HEK293 (cell line): ENCODE results near the gene KRTAP25-1.

Source experiments
- CTCF ChIA-PET: fragments of 350-600 bp; formaldehyde crosslinking; extraction: SDS; loops from one replicate; lab custom pipeline; 2021; ENCODE audit warnings: antibody characterized with exemption; lab: Yijun Ruan, JAX
- POLR2A ChIA-PET: fragments of 300-600 bp; formaldehyde crosslinking; extraction: SDS; loops from one replicate; lab custom pipeline; 2020; ENCODE audit warnings: antibody characterized with exemption, inconsistent platforms; lab: Yijun Ruan, JAX
- H3K27ac ChIP-seq: fragments of 200-500 bp; sonication (Bioruptor generic); 2 replicates; pipeline ENCODE4 v1.5.1; 2014; ENCODE audit warnings: low read depth, low read length, control low read depth, inconsistent platforms; ENCODE audit errors: extremely low read depth
- H3K36me3 ChIP-seq, 2 experiments: fragments of 200-500 bp in 1 of 2; sonication (Bioruptor generic) in 1 of 2; 1 replicate in 1 of 2; 2 replicates in 1 of 2; pipeline ENCODE4 v1.5.1; 2014 to 2017; ENCODE audit warnings: inconsistent platforms in 2 of 2, low read length in 2 of 2; ENCODE audit not compliant: control insufficient read depth in 2 of 2, insufficient read depth in 1 of 2
- H3K4me1 ChIP-seq: fragments of 200-500 bp; sonication (Bioruptor generic); 2 replicates; pipeline ENCODE4 v1.5.1; 2014; ENCODE audit warnings: mild to moderate bottlenecking, low read length, inconsistent platforms; ENCODE audit not compliant: control insufficient read depth, insufficient read depth
- H3K4me3 ChIP-seq: 2 replicates; pipeline ENCODE4 v1.5.1; 2011; ENCODE audit warnings: low read depth, mild to moderate bottlenecking, control low read depth, low read length, moderate library complexity
- H3K9me3 ChIP-seq: fragments of 200-500 bp; sonication (Bioruptor generic); 2 replicates; pipeline ENCODE4 v1.5.1; 2014; ENCODE audit warnings: low read depth, low read length, inconsistent platforms; ENCODE audit not compliant: control insufficient read depth, insufficient read depth
- GLI4 ChIP-seq: fragments of 450-650 bp; formaldehyde crosslinking; IDR thresholded peaks from 2 replicates; pipeline ENCODE4 v1.5.1; 2016; ENCODE audit warnings: missing biosample characterization, missing genetic modification characterization
- HOXA7 ChIP-seq: sonication (generic); formaldehyde crosslinking; IDR thresholded peaks from 2 replicates; pipeline ENCODE4 v1.8.1; 2022; ENCODE audit warnings: missing genetic modification reagents, borderline replicate concordance
- PRDM1 ChIP-seq: fragments of 450-650 bp; formaldehyde crosslinking; IDR thresholded peaks from 2 replicates; pipeline ENCODE4; 2016; ENCODE audit warnings: missing biosample characterization, missing genetic modification characterization
- ZNF121 ChIP-seq: fragments of 450-650 bp; formaldehyde crosslinking; IDR thresholded peaks from 2 replicates; pipeline ENCODE4 v1.5.1; 2016; ENCODE audit warnings: missing biosample characterization, missing genetic modification characterization
- ZNF146 ChIP-seq: fragments of 450-650 bp; formaldehyde crosslinking; IDR thresholded peaks from 2 replicates; pipeline ENCODE4 v1.5.1; 2016; ENCODE audit warnings: missing biosample characterization, missing genetic modification characterization
- ZNF211 ChIP-seq: fragments of 450-650 bp; formaldehyde crosslinking; IDR thresholded peaks from 2 replicates; pipeline ENCODE4 v1.5.1; 2016; ENCODE audit warnings: low read depth, missing biosample characterization, missing genetic modification characterization
- ZNF302 ChIP-seq: fragments of 450-650 bp; formaldehyde crosslinking; IDR thresholded peaks from 2 replicates; pipeline ENCODE4 v1.5.1; 2016; ENCODE audit warnings: missing biosample characterization, missing genetic modification characterization, low read depth
- ZNF335 ChIP-seq: fragments of 450-650 bp; formaldehyde crosslinking; conservative IDR thresholded peaks from 2 replicates; pipeline ENCODE4 v1.5.1; 2016; ENCODE audit warnings: missing biosample characterization, missing genetic modification characterization
- ZNF521 ChIP-seq: fragments of 450-650 bp; formaldehyde crosslinking; IDR thresholded peaks from 2 replicates; pipeline ENCODE4 v1.5.1; 2017; ENCODE audit warnings: missing biosample characterization, mild to moderate bottlenecking, missing genetic modification characterization
- ZNF561 ChIP-seq: fragments of 450-650 bp; IDR thresholded peaks from 2 replicates; pipeline ENCODE4 v1.5.1; 2018; ENCODE audit warnings: missing biosample characterization, missing genetic modification characterization, borderline replicate concordance
- ZNF596 ChIP-seq: fragments of 450-650 bp; IDR thresholded peaks from 2 replicates; pipeline ENCODE4 v1.5.0; 2018; ENCODE audit warnings: missing biosample characterization, mild to moderate bottlenecking, missing genetic modification characterization, moderate library complexity
- ZNF621 ChIP-seq: fragments of 450-650 bp; formaldehyde crosslinking; IDR thresholded peaks from 2 replicates; pipeline ENCODE4 v1.5.1; 2017; ENCODE audit warnings: missing biosample characterization, missing genetic modification characterization
- ZNF623 ChIP-seq: fragments of 450-650 bp; formaldehyde crosslinking; IDR thresholded peaks from 2 replicates; pipeline ENCODE4 v1.5.1; 2016; ENCODE audit warnings: missing biosample characterization, missing genetic modification characterization
- ZNF658 ChIP-seq: fragments of 450-650 bp; formaldehyde crosslinking; IDR thresholded peaks from 2 replicates; pipeline ENCODE4; 2016; ENCODE audit warnings: missing biosample characterization, missing genetic modification characterization
- ZNF707 ChIP-seq: fragments of 450-650 bp; formaldehyde crosslinking; IDR thresholded peaks from 2 replicates; pipeline ENCODE4 v1.5.1; 2016; ENCODE audit warnings: missing biosample characterization, missing genetic modification characterization
- ZNF830 ChIP-seq: fragments of 450-650 bp; IDR thresholded peaks from 2 replicates; pipeline ENCODE4 v1.5.0; 2018; ENCODE audit warnings: missing biosample characterization, missing genetic modification characterization, low read depth, mild to moderate bottlenecking, moderate library complexity
- ZSCAN30 ChIP-seq: fragments of 450-650 bp; IDR thresholded peaks from 2 replicates; pipeline ENCODE4 v1.5.1; 2018; ENCODE audit warnings: missing biosample characterization, mild to moderate bottlenecking, missing genetic modification characterization, moderate library complexity
- TF ChIP-seq, protein P1 (sequence below): fragments of 450-650 bp; IDR thresholded peaks from 2 replicates; pipeline ENCODE4 v1.5.1; 2018; ENCODE audit warnings: missing biosample characterization, mild to moderate bottlenecking, missing genetic modification characterization
- TF ChIP-seq, protein P2 (sequence below): fragments of 450-650 bp; formaldehyde crosslinking; IDR thresholded peaks from 2 replicates; pipeline ENCODE4 v1.5.1; 2016; ENCODE audit warnings: missing biosample characterization, missing genetic modification characterization
- TF ChIP-seq, protein P3 (sequence below): fragments of 450-650 bp; formaldehyde crosslinking; IDR thresholded peaks from 2 replicates; pipeline ENCODE4 v1.5.1; 2017; ENCODE audit warnings: missing biosample characterization, missing genetic modification characterization
- TF ChIP-seq, protein P4 (sequence below): fragments of 450-650 bp; formaldehyde crosslinking; IDR thresholded peaks from 2 replicates; pipeline ENCODE4 v1.5.1; 2017; ENCODE audit warnings: missing biosample characterization, missing genetic modification characterization

The KRTAP25-1 gene

DNA sequence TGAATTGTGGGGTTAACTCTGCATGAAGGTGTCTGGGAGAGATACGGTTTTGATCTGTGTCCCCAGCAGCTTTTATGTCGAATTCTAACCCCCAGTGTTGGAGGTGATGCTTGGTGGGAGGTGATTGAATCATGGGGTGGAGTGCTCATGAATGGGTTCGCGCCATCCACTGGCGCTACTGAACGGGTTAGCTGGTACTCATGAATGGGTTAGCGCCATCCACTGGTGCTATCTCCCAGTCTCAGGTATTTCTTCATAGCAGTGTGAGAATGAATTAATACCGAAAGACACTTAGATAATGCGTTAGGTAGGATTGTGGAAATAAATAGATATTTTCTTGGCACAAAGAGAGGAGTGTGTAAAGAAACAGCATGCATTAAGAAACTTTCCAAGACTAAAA is 40.5 kb downstream of the KRTAP25-1 start:
- ChIA-PET CTCF (no interaction called here), POLR2A (no interaction called here)
- Histone ChIP-seq H3K36me3 (no peaks in the 10 kb centered on the region), H3K4me3 (no peak overlapping the region), H3K9me3 (no peaks in the 10 kb centered on the region), H3K27ac (no peak overlapping the region), H3K4me1 (no peaks in the 10 kb centered on the region)
- TF ChIP-seq ZNF521 (tag by site-specific recombination) (no peak), ZNF658 (tag by site-specific recombination) (no peak), ZNF146 (no peak)
- TF ChIP-seq, protein P1, sequence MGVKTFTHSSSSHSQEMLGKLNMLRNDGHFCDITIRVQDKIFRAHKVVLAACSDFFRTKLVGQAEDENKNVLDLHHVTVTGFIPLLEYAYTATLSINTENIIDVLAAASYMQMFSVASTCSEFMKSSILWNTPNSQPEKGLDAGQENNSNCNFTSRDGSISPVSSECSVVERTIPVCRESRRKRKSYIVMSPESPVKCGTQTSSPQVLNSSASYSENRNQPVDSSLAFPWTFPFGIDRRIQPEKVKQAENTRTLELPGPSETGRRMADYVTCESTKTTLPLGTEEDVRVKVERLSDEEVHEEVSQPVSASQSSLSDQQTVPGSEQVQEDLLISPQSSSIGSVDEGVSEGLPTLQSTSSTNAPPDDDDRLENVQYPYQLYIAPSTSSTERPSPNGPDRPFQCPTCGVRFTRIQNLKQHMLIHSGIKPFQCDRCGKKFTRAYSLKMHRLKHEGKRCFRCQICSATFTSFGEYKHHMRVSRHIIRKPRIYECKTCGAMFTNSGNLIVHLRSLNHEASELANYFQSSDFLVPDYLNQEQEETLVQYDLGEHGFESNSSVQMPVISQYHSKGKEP (tag by site-specific recombination), result no peak

DNA sequence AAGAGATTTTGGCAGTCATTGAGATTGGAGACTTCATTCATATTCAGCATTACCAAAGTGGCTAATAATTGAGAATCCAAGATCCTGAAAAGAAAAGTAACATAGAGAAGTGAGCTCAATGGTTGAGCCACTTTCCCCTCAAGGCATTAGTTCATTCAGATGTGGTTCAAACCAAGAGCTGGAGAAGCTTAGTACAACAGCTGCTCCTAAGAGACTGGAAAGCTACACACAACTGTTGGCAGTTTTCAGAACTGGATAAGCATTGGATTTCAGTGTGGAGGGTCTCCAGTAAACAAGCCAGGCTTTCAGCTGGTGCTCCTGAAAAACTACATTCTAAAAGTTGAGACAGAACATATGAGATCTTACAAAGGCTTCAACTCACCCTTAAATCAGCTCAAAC is 44.3 kb downstream of the KRTAP25-1 start:
- no peaks in the 10 kb centered on the region for H3K4me1 ChIP-seq
- H3K36me3 ChIP-seq, result no peaks in the 10 kb centered on the region
- ChIA-PET POLR2A (no interaction called here), CTCF (interaction anchor here (0.6 to 2.1 kb wide), 4 partner anchors 50 to 603 kb away, joined by 3 to 9 read pairs (median 3); no protein-coding TSS in a partner anchor)
- TF ChIP-seq, protein P2, sequence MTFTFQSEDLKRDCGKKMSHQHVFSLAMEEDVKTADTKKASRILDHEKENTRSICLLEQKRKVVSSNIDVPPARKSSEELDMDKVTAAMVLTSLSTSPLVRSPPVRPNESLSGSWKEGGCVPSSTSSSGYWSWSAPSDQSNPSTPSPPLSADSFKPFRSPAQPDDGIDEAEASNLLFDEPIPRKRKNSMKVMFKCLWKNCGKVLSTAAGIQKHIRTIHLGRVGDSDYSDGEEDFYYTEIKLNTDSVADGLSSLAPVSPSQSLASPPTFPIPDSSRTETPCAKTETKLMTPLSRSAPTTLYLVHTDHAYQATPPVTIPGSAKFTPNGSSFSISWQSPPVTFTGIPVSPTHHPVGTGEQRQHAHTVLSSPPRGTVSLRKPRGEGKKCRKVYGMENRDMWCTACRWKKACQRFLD (tag by site-specific recombination), result no peak
- no peak for TF ChIP-seq PRDM1 (tag by site-specific recombination)
- TF ChIP-seq ZNF707 (tag by site-specific recombination), result no peak
- no peak for TF ChIP-seq GLI4 (tag by site-specific recombination)
- H3K27ac ChIP-seq, result no peak overlapping the region
- no peaks in the 10 kb centered on the region for H3K9me3 ChIP-seq
- no peak overlapping the region for H3K4me3 ChIP-seq

DNA sequence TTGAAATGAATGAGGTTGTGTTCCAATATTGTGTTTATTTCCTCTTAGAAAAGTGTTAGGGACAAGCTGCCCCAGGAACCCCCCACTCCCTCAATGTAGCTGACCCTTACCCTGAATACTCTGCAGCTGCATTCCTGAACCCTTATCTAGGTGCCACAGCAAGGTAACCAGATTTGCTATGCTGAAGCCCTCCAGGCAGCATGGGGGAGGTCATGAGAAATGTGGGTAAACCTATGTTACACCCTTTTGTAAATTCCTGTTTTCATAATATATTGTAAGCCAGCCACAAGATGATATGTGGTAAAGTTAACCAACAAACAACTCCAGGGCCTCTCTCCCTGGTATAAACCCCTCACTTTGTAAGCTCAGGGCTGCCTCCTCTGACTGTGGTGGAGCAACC is 45.6 kb downstream of the KRTAP25-1 start:
- POLR2A ChIA-PET, result no interaction called here
- CTCF ChIA-PET, result interaction anchor here (0.5 to 2.1 kb wide), 3 partner anchors 13 to 49 kb away, joined by 3 to 9 read pairs (median 3); no protein-coding TSS in a partner anchor
- Histone ChIP-seq H3K9me3 (no peaks in the 10 kb centered on the region), H3K27ac (no peak overlapping the region), H3K4me1 (no peaks in the 10 kb centered on the region), H3K36me3 (no peaks in the 10 kb centered on the region), H3K4me3 (no peak overlapping the region)
- TF ChIP-seq ZNF830 (tag by site-specific recombination) (no peak), ZNF302 (tag by site-specific recombination) (no peak), ZSCAN30 (no peak), ZNF621 (tag by site-specific recombination) (no peak), ZNF623 (tag by site-specific recombination) (no peak), ZNF561 (tag by site-specific recombination) (no peak), HOXA7 (CRISPR knock-in tag) (no peak), ZNF211 (tag by site-specific recombination) (no peak), ZNF121 (tag by site-specific recombination) (no peak), ZNF596 (tag by site-specific recombination) (no peak), ZNF335 (tag by site-specific recombination) (no peak)
- TF ChIP-seq, protein P3, sequence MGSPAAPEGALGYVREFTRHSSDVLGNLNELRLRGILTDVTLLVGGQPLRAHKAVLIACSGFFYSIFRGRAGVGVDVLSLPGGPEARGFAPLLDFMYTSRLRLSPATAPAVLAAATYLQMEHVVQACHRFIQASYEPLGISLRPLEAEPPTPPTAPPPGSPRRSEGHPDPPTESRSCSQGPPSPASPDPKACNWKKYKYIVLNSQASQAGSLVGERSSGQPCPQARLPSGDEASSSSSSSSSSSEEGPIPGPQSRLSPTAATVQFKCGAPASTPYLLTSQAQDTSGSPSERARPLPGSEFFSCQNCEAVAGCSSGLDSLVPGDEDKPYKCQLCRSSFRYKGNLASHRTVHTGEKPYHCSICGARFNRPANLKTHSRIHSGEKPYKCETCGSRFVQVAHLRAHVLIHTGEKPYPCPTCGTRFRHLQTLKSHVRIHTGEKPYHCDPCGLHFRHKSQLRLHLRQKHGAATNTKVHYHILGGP (tag by site-specific recombination), result no peak
- TF ChIP-seq, protein P4, sequence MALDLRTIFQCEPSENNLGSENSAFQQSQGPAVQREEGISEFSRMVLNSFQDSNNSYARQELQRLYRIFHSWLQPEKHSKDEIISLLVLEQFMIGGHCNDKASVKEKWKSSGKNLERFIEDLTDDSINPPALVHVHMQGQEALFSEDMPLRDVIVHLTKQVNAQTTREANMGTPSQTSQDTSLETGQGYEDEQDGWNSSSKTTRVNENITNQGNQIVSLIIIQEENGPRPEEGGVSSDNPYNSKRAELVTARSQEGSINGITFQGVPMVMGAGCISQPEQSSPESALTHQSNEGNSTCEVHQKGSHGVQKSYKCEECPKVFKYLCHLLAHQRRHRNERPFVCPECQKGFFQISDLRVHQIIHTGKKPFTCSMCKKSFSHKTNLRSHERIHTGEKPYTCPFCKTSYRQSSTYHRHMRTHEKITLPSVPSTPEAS (tag by site-specific recombination), result no peak
